Measurements from ENCODE around the gene UNC13B.
"Not testable (repeated sequence)": the region's sequence is repeated elsewhere in the genome, so short reads cannot be mapped to it uniquely, and the experiment has no call there.

UNC13B gene

DNA sequence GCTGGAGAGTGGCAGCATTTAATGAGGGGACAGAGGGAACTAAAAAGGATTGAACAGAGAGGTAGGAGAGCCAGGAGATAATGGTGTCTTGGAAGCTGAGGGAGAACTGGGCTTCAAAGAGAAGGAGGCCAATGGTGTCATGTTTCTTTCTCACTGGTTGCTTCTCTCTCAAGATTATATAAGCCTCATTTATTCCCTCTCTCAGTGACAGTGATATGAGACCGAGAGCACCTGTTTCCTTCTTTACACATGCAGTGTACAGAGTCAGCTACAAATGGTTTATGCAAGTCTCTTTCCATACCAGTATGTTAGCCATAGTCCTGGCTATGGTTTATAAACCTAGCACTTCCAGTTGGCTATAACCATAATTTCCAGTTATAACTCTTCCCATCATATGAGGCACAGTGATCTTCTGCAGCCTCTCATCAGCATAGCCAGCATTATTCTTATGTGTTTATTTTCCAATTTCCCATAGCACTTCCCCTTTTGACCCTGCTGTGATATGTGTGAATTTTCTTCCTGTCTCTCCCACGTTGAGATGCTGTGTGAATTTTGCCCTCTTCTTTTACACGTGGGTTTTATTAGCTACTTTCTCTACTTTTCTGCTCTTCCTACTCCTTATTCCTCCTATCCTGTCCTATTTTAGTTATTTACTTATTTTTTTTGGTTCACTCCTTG is 71.2 kb downstream of the UNC13B start:
- Histone ChIP-seq H3K4me3 (ENCODE audit: low read depth, low read length, poor library complexity, severe bottlenecking) (no peak overlapping the region), H3K27me3 (ENCODE audit: insufficient read depth, low read length) (no peaks in the 10 kb centered on the region), H4K20me1 (ENCODE audit: insufficient read depth, low read length) (no peaks in the 10 kb centered on the region), H3K4me2 (ENCODE audit: low read length) (no peak overlapping the region), H3F3A (ENCODE audit: insufficient read depth, low read length) (no peaks in the 10 kb centered on the region), H3K9me2 (ENCODE audit: low read depth, low read length) (no peaks in the 10 kb centered on the region), H3K9me3 (ENCODE audit: low read length) (no peaks in the 10 kb centered on the region), H3K79me2 (ENCODE audit: insufficient read depth, low read length) (no peaks in the 10 kb centered on the region), H2AFZ (ENCODE audit: low read length) (no peak overlapping the region), H3K27ac (ENCODE audit: low read depth, low read length, poor library complexity, severe bottlenecking) (no peak overlapping the region), H3K9ac (ENCODE audit: low read length) (no peak overlapping the region), H3K4me1 (ENCODE audit: insufficient read depth, low read length, severe bottlenecking) (no peaks in the 10 kb centered on the region), H3K36me3 (ENCODE audit: insufficient read depth, low read length) (no peaks in the 10 kb centered on the region)
- no peak for TF ChIP-seq EZH2 (IDR thresholded peaks at IDR 0.05; ENCODE audit: borderline replicate concordance, low read length)
- TF ChIP-seq, protein P1, sequence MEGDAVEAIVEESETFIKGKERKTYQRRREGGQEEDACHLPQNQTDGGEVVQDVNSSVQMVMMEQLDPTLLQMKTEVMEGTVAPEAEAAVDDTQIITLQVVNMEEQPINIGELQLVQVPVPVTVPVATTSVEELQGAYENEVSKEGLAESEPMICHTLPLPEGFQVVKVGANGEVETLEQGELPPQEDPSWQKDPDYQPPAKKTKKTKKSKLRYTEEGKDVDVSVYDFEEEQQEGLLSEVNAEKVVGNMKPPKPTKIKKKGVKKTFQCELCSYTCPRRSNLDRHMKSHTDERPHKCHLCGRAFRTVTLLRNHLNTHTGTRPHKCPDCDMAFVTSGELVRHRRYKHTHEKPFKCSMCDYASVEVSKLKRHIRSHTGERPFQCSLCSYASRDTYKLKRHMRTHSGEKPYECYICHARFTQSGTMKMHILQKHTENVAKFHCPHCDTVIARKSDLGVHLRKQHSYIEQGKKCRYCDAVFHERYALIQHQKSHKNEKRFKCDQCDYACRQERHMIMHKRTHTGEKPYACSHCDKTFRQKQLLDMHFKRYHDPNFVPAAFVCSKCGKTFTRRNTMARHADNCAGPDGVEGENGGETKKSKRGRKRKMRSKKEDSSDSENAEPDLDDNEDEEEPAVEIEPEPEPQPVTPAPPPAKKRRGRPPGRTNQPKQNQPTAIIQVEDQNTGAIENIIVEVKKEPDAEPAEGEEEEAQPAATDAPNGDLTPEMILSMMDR (IDR thresholded peaks at IDR 0.05; ENCODE audit: low read length), result no peak

DNA sequence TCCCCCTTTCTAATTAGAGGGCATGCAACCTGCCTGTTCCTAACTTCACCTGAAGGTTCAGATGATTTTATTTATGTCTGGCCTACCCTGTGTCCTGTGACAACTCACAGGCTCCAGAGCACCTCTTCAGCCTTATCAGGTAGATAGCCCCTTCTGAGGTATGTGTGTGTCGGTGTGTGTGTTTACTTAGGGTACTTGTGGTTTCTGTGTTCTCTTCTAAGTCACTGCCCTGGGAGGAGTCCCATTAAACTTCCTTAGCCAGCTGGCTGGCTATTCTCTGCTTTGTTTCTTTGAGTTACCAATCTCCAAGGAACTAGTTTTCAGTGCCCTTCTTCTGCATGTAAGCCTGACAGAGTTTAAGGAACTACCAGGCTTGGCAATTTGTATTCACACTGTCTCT is 74.9 kb downstream of the UNC13B start:
- Histone ChIP-seq H3K9ac (ENCODE audit: low read length) (no peak overlapping the region), H3K79me2 (ENCODE audit: insufficient read depth, low read length) (no peaks in the 10 kb centered on the region), H3F3A (ENCODE audit: insufficient read depth, low read length) (no peaks in the 10 kb centered on the region), H3K4me2 (ENCODE audit: low read length) (no peak overlapping the region), H3K4me1 (ENCODE audit: insufficient read depth, low read length, severe bottlenecking) (no peaks in the 10 kb centered on the region), H3K9me3 (ENCODE audit: low read length) (no peaks in the 10 kb centered on the region), H3K27ac (ENCODE audit: low read depth, low read length, poor library complexity, severe bottlenecking) (no peak overlapping the region), H4K20me1 (ENCODE audit: insufficient read depth, low read length) (no peaks in the 10 kb centered on the region), H3K36me3 (ENCODE audit: insufficient read depth, low read length) (no peaks in the 10 kb centered on the region), H3K9me2 (ENCODE audit: low read depth, low read length) (no peaks in the 10 kb centered on the region), H3K4me3 (ENCODE audit: low read depth, low read length, poor library complexity, severe bottlenecking) (no peak overlapping the region), H3K27me3 (ENCODE audit: insufficient read depth, low read length) (no peaks in the 10 kb centered on the region), H2AFZ (ENCODE audit: low read length) (no peak overlapping the region)
- TF ChIP-seq, protein P1 (IDR thresholded peaks at IDR 0.05; ENCODE audit: low read length), result no peak
- TF ChIP-seq EZH2 (IDR thresholded peaks at IDR 0.05; ENCODE audit: borderline replicate concordance, low read length), result no peak

DNA sequence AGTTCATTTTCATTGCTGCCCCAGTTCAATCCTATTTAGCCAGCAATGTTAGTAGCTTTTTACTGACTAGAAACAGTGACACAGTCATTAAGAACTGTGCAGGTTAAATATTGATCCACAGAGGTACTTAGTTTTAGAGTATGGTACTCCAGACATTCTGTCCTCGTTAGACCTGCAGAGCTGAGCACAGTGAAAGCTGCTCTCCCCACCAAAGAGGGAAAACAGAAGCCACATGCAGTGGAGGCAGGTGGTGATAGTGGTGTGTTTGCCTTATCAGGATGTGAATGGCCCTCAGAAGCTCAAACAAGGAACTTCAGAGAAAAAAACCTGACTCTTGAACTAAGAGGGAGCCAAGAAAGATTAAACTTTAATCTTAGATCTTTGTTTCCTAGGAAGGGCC is 75.5 kb downstream of the UNC13B start:
- Histone ChIP-seq H3K9me2 (ENCODE audit: low read depth, low read length) (no peaks in the 10 kb centered on the region), H3K79me2 (ENCODE audit: insufficient read depth, low read length) (no peaks in the 10 kb centered on the region), H3K4me2 (ENCODE audit: low read length) (no peak overlapping the region), H3K27me3 (ENCODE audit: insufficient read depth, low read length) (no peaks in the 10 kb centered on the region), H4K20me1 (ENCODE audit: insufficient read depth, low read length) (no peaks in the 10 kb centered on the region), H3K27ac (ENCODE audit: low read depth, low read length, poor library complexity, severe bottlenecking) (no peak overlapping the region), H3K4me1 (ENCODE audit: insufficient read depth, low read length, severe bottlenecking) (no peaks in the 10 kb centered on the region), H3K9me3 (ENCODE audit: low read length) (no peaks in the 10 kb centered on the region), H2AFZ (ENCODE audit: low read length) (no peak overlapping the region), H3K9ac (ENCODE audit: low read length) (no peak overlapping the region), H3K4me3 (ENCODE audit: low read depth, low read length, poor library complexity, severe bottlenecking) (no peak overlapping the region), H3F3A (ENCODE audit: insufficient read depth, low read length) (no peaks in the 10 kb centered on the region), H3K36me3 (ENCODE audit: insufficient read depth, low read length) (no peaks in the 10 kb centered on the region)
- TF ChIP-seq EZH2 (IDR thresholded peaks at IDR 0.05; ENCODE audit: borderline replicate concordance, low read length), result no peak
- TF ChIP-seq, protein P1 (IDR thresholded peaks at IDR 0.05; ENCODE audit: low read length), result no peak

DNA sequence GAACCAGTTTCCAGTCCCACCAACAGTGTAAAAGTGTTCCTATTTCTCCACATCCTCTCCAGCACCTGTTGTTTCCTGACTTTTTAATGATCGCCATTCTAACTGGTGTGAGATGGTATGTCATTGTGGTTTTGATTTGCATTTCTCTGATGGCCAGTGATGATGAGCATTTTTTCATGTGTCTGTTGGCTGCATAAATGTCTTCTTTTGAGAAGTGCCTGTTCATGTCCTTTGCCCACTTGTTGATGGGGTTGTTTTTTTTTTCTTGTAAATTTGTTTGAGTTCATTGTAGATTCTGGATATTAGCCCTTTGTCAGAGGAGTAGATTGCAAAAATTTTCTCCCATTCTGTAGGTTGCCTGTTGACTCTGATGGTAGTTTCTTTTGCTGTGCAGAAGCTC is 84.1 kb downstream of the UNC13B start:
- H3K27ac ChIP-seq (ENCODE audit: low read depth, low read length, poor library complexity, severe bottlenecking); H2AFZ ChIP-seq (ENCODE audit: low read length); H3K36me3 ChIP-seq (ENCODE audit: insufficient read depth, low read length); H3K9ac ChIP-seq (ENCODE audit: low read length); H3K4me3 ChIP-seq (ENCODE audit: low read depth, low read length, poor library complexity, severe bottlenecking); H3K4me1 ChIP-seq (ENCODE audit: insufficient read depth, low read length, severe bottlenecking); H3F3A ChIP-seq (ENCODE audit: insufficient read depth, low read length); H3K4me2 ChIP-seq (ENCODE audit: low read length); H4K20me1 ChIP-seq (ENCODE audit: insufficient read depth, low read length); H3K9me3 ChIP-seq (ENCODE audit: low read length); H3K9me2 ChIP-seq (ENCODE audit: low read depth, low read length); H3K79me2 ChIP-seq (ENCODE audit: insufficient read depth, low read length); H3K27me3 ChIP-seq (ENCODE audit: insufficient read depth, low read length): not testable (repeated sequence)

Measured in OCI-LY1 (cell line).